MM.1S (cell line): ENCODE results near the gene ST7.
A peak's percentile ranks its signal among the peaks of the same experiment; 100 is the strongest.

ENCODE experiments used
- DNase-seq: peaks from one replicate; pipeline ENCODE4 v3.0.0-alpha.2; 2015
- H2AFZ ChIP-seq: fragments of 300-600 bp; sonication (generic); 2 replicates; pipeline ENCODE4 v1.6.0; 2016; ENCODE audit warnings: antibody characterized with exemption, low read length
- H3F3A ChIP-seq: fragments of 300-600 bp; sonication (generic); 2 replicates; pipeline ENCODE4 v1.6.1; 2016; ENCODE audit warnings: mild to moderate bottlenecking, antibody characterized with exemption, low read length, moderate library complexity, mixed read lengths; ENCODE audit not compliant: insufficient read depth
- H3K27ac ChIP-seq: fragments of 300-600 bp; sonication (generic); 2 replicates; pipeline ENCODE4 v1.5.1; 2016; ENCODE audit warnings: mild to moderate bottlenecking, low read length
- H3K27me3 ChIP-seq: fragments of 300-600 bp; sonication (generic); replicated peaks from 2 replicates; pipeline ENCODE4 v1.6.0; 2016; ENCODE audit warnings: low read length; ENCODE audit not compliant: insufficient read depth
- H3K36me3 ChIP-seq: fragments of 300-600 bp; sonication (generic); replicated peaks from 2 replicates; pipeline ENCODE4 v1.6.1; 2016; ENCODE audit warnings: mild to moderate bottlenecking, low read length, mixed read lengths; ENCODE audit not compliant: insufficient read depth
- H3K4me1 ChIP-seq: fragments of 300-600 bp; sonication (generic); 2 replicates; pipeline ENCODE4 v1.6.1; 2016; ENCODE audit warnings: low read length, mixed read lengths
- H3K4me2 ChIP-seq: fragments of 300-600 bp; sonication (generic); 2 replicates; pipeline ENCODE4 v1.6.0; 2016; ENCODE audit warnings: low read depth, low read length
- H3K4me3 ChIP-seq: fragments of 300-600 bp; sonication (generic); 2 replicates; pipeline ENCODE4 v1.5.1; 2016; ENCODE audit warnings: low read length, mixed read lengths
- H3K79me2 ChIP-seq: fragments of 300-600 bp; sonication (generic); 2 replicates; pipeline ENCODE4 v1.6.1; 2016; ENCODE audit warnings: mixed run types, low read length, mixed read lengths
- H3K9ac ChIP-seq: fragments of 300-600 bp; sonication (generic); 2 replicates; pipeline ENCODE4 v1.6.1; 2016; ENCODE audit warnings: low read length, mixed read lengths
- H3K9me2 ChIP-seq: fragments of 300-600 bp; sonication (generic); replicated peaks from 2 replicates; pipeline ENCODE4 v1.6.1; 2016; ENCODE audit warnings: mild to moderate bottlenecking, low read length, mixed read lengths; ENCODE audit not compliant: insufficient read depth
- H3K9me3 ChIP-seq: fragments of 300-600 bp; sonication (generic); replicated peaks from 2 replicates; pipeline ENCODE4 v1.6.1; 2016; ENCODE audit warnings: mild to moderate bottlenecking, low read length, mixed read lengths; ENCODE audit not compliant: insufficient read depth
- H4K20me1 ChIP-seq: fragments of 300-600 bp; sonication (generic); 2 replicates; pipeline ENCODE4 v1.6.1; 2016; ENCODE audit warnings: mild to moderate bottlenecking, low read length, moderate library complexity, mixed read lengths; ENCODE audit not compliant: insufficient read depth
- EZH2 ChIP-seq: fragments of 300-600 bp; sonication (generic); optimal IDR thresholded peaks from 2 replicates; pipeline ENCODE3; 2017; ENCODE audit warnings: low read depth, mild to moderate bottlenecking, antibody characterized with exemption, low read length, mixed read lengths
- EZH2phosphoT487 ChIP-seq: fragments of 300-600 bp; sonication (generic); IDR thresholded peaks from 2 replicates; pipeline ENCODE4 v1.6.1; 2018; ENCODE audit warnings: antibody characterized with exemption, low read length
- TF ChIP-seq, protein P1 (sequence below): fragments of 300-600 bp; sonication (generic); IDR thresholded peaks from 2 replicates; pipeline ENCODE4 v1.5.1; 2016; ENCODE audit warnings: antibody characterized with exemption, low read length, mixed read lengths

The ST7 gene

DNA sequence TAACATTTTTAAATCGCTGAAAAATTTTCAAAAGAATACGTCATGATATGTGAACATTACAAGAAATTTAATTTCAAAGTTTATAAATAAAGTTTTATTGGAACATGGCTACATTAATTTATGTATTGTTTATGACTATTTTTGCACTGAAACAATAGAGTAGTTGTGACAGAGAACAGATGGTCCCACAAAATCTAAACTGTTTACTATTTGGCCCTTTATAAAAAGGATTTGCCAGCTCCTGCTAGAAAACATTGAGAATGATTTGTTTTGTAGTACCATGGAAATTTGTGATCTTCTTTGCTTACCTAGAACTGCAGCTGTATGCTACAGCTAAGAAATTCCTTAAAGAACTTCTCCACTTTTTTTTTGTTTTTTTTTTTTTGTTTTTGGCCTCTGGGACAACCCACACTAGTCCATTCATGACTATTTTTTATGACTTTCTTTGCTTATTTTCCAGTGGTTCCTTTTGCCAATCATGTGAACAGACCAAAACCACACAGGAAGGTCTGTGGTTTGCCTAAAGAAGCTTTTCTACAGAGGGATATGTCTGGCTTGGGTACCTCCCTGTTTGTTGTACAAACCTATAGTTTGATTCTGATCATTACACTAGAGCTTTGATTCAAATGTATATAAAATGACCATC is 55.7 kb downstream of the ST7 start:
- H3K4me3 ChIP-seq, result no peak overlapping the region
- DNase-seq, result peak; percentile 75

DNA sequence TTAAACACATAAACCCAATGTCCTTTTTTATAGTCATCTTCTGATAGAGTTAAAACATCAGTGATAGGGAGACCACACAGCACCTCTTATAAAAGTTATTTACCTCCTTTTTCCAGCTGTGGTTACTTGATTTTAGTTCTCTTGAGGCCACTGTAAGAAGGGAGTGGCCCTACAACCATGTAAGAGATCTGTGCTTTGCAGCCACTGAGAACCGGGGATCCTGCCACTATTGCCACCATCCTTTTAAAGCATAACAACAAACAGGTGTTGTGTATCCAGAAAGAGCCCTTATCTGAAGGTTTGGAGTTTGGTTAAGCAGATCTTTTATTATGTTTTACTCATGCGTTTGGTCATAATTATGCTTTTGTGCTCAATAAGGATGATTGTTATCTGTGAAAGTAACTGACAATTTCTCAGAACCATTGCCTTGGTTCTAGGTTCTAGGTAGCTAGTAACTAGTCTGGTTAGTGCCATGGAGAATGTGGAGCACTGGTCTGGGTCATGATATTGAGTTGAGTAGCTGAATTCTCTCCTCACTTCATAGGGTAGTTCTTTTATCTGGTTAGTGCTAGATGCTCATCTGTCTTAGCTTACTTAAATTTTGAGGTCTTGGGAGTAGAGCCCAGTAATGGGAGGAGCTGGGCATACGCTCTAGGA is 56.5 kb downstream of the ST7 start:
- no peak overlapping the region for H2AFZ ChIP-seq
- no peaks in the 10 kb centered on the region for H3K9me2 ChIP-seq
- H3K27me3 ChIP-seq, result peaks cover 6% of the 10 kb centered on the region; the same call in 1 of the 2 replicates
- peaks cover 40% of the 10 kb centered on the region for H3K4me1 ChIP-seq
- peak overlapping the region; percentile 27; the same call in 1 of the 2 replicates for H3K4me2 ChIP-seq
- peaks cover 30% of the 10 kb centered on the region for H3K79me2 ChIP-seq
- H3K4me3 ChIP-seq, result no peak overlapping the region
- no peak overlapping the region for H3K27ac ChIP-seq
- DNase-seq, result no peak
- H3F3A ChIP-seq, result no peaks in the 10 kb centered on the region; the same call in 1 of the 2 replicates
- TF ChIP-seq EZH2phosphoT487 (no peak), EZH2 (no peak)
- TF ChIP-seq, protein P1, sequence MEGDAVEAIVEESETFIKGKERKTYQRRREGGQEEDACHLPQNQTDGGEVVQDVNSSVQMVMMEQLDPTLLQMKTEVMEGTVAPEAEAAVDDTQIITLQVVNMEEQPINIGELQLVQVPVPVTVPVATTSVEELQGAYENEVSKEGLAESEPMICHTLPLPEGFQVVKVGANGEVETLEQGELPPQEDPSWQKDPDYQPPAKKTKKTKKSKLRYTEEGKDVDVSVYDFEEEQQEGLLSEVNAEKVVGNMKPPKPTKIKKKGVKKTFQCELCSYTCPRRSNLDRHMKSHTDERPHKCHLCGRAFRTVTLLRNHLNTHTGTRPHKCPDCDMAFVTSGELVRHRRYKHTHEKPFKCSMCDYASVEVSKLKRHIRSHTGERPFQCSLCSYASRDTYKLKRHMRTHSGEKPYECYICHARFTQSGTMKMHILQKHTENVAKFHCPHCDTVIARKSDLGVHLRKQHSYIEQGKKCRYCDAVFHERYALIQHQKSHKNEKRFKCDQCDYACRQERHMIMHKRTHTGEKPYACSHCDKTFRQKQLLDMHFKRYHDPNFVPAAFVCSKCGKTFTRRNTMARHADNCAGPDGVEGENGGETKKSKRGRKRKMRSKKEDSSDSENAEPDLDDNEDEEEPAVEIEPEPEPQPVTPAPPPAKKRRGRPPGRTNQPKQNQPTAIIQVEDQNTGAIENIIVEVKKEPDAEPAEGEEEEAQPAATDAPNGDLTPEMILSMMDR, result no peak
- peaks cover 14% of the 10 kb centered on the region for H4K20me1 ChIP-seq
- no peak overlapping the region for H3K9ac ChIP-seq
- H3K36me3 ChIP-seq, result no peaks in the 10 kb centered on the region
- no peaks in the 10 kb centered on the region for H3K9me3 ChIP-seq

More for the DNA sequence above, 55.7 kb downstream of the ST7 start:
- Histone ChIP-seq H3K27me3 (peaks cover 6% of the 10 kb centered on the region; the same call in 1 of the 2 replicates), H3K9me3 (no peaks in the 10 kb centered on the region), H3K9ac (no peak overlapping the region), H2AFZ (no peak overlapping the region), H3K4me2 (peak overlapping the region; percentile 27; the same call in 1 of the 2 replicates), H3K79me2 (peaks cover 30% of the 10 kb centered on the region), H3K4me1 (peaks cover 40% of the 10 kb centered on the region), H3K27ac (no peak overlapping the region), H4K20me1 (peaks cover 14% of the 10 kb centered on the region), H3K36me3 (no peaks in the 10 kb centered on the region), H3F3A (no peaks in the 10 kb centered on the region; the same call in 1 of the 2 replicates), H3K9me2 (no peaks in the 10 kb centered on the region)
- TF ChIP-seq EZH2 (no peak), EZH2phosphoT487 (no peak)
- TF ChIP-seq, protein P1, result no peak

DNA sequence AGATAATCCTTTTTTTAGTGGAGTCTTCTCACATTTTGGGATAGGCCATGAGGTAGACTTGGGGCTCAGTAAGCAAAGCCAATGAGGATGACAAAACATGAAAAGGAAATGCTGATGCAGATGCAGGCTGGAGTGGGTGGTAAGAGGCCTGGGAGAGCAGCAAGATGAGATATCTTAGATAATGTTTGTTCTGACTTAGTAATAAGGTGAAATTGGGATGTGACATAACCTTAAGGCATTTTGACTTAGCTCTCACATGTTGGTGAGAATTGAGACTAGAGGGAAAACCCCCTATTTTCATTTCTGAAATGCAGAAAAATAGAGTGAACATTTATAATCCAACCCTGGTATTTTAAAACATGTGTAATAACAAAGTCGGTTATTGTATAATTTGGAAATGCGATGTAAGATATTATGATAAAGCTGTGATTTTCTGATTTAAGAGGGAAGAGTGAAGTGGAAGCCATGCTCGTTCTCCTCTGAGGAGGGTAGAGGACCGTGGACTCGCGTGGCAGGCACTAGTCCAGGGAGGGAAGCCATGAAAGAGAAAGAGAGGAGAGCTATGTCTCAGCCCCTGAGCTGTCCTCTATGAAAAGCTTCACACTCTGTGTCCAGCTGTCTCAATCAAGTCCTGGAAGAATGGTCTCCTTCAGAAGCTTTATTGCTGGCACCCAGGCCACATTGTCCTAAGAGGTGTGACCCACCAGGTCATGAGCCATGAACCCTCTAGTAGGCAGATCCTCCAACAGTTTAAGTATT is 57.3 kb downstream of the ST7 start:
- Histone ChIP-seq H3K4me3 (no peak overlapping the region), H2AFZ (no peak overlapping the region)

More for the DNA sequence above, 57.3 kb downstream of the ST7 start:
- Histone ChIP-seq H3K36me3 (no peaks in the 10 kb centered on the region), H3K9me3 (no peaks in the 10 kb centered on the region), H3K27me3 (peaks cover 6% of the 10 kb centered on the region; the same call in 1 of the 2 replicates), H3K9me2 (no peaks in the 10 kb centered on the region), H3K27ac (no peak overlapping the region), H3F3A (no peaks in the 10 kb centered on the region; the same call in 1 of the 2 replicates), H3K4me1 (peaks cover 40% of the 10 kb centered on the region), H4K20me1 (peaks cover 14% of the 10 kb centered on the region), H3K4me2 (no peak overlapping the region), H3K9ac (no peak overlapping the region), H3K79me2 (peaks cover 35% of the 10 kb centered on the region)
- DNase-seq, result no peak
- no peak for TF ChIP-seq EZH2
- TF ChIP-seq EZH2phosphoT487, result no peak
- TF ChIP-seq, protein P1, result no peak
